SU-DHL-6 (cell line): ENCODE data around the gene CSNK1G2.

Experiments used
- EZH2phosphoT487 ChIP-seq: fragments of 200-600 bp; sonication (generic), shearing (Covaris generic); conservative IDR thresholded peaks from 2 replicates; pipeline ENCODE4 v1.6.1; 2018; ENCODE audit warnings: mild to moderate bottlenecking, antibody characterized with exemption, low read length, moderate library complexity, mixed read lengths
- TF ChIP-seq, protein P1 (sequence below): fragments of 200-600 bp; sonication (generic); IDR thresholded peaks from one replicate; pipeline ENCODE4 v1.5.1; 2017; ENCODE audit warnings: antibody characterized with exemption, mild to moderate bottlenecking, low read length, moderate library complexity; ENCODE audit not compliant: insufficient read depth, poor library complexity, severe bottlenecking

DNA sequence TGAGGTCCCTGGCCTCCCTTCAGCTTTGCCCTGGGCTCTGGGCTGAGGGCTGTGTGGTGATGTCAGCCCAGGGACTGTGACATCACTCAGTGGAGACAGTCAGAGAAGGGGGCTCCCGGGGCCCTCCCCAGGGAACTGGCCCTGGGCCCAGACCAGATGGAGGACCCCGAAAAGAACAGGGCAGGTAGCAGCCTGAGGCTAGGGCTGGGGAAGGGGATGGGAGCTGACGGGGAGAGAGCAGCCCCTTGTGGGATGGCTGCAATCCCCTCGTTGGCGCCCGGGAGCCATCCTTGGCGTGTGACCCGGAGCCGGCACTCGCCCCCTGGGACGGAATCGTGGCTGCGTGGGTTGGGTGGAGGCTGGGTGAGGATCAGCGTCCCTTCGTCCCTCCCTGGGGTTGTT, 13.6 kb downstream of the CSNK1G2 start:
- TF ChIP-seq, protein P1, sequence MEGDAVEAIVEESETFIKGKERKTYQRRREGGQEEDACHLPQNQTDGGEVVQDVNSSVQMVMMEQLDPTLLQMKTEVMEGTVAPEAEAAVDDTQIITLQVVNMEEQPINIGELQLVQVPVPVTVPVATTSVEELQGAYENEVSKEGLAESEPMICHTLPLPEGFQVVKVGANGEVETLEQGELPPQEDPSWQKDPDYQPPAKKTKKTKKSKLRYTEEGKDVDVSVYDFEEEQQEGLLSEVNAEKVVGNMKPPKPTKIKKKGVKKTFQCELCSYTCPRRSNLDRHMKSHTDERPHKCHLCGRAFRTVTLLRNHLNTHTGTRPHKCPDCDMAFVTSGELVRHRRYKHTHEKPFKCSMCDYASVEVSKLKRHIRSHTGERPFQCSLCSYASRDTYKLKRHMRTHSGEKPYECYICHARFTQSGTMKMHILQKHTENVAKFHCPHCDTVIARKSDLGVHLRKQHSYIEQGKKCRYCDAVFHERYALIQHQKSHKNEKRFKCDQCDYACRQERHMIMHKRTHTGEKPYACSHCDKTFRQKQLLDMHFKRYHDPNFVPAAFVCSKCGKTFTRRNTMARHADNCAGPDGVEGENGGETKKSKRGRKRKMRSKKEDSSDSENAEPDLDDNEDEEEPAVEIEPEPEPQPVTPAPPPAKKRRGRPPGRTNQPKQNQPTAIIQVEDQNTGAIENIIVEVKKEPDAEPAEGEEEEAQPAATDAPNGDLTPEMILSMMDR = no peak
- no peak for TF ChIP-seq EZH2phosphoT487
